Thyroid gland (tissue), 4 donors: Measurements from ENCODE around the gene MTREX. TPM values are rescaled to one million over a fixed set of nuclear protein-coding genes. Genes with fewer than 3 reads are reported as not detected.
"Not testable (repeated sequence)": the region's sequence is repeated elsewhere in the genome, so short reads cannot be mapped to it uniquely, and the experiment has no call there.

Experiments
- DNase-seq, 2 donors: peaks; one replicate each; pipeline ENCODE4 v3.0.0-alpha.2; 2019
- H3K27ac ChIP-seq, 3 donors: fragments of 200-600 bp; sonication (generic); 1 replicate in 2 of 3; 2 replicates in 1 of 3; pipeline ENCODE4 v1.5.1; 2016 to 2019; ENCODE audit warnings: mild to moderate bottlenecking in 1 of 3, moderate library complexity in 1 of 3
- H3K27me3 ChIP-seq: fragments of 200-600 bp; sonication (generic); one replicate; pipeline ENCODE4 v1.5.1; 2019
- H3K36me3 ChIP-seq, 2 donors: fragments of 200-600 bp; sonication (generic); one replicate each; pipeline ENCODE4 v1.5.1; 2016 to 2019
- H3K4me1 ChIP-seq, 2 donors: fragments of 200-600 bp; sonication (generic); one replicate each; pipeline ENCODE4 v1.5.1; 2017 to 2019
- H3K4me3 ChIP-seq, 3 donors: fragments of 200-600 bp; sonication (generic); replicated peaks in 1 of 3; 1 replicate in 2 of 3; 2 replicates in 1 of 3; pipeline ENCODE4 v1.5.1; 2016; ENCODE audit warnings: mild to moderate bottlenecking in 1 of 3
- H3K9me3 ChIP-seq: fragments of 200-600 bp; sonication (generic); one replicate; pipeline ENCODE4 v1.5.1; 2017
- CTCF ChIP-seq, 6 experiments: fragments of 200-600 bp in 3 of 6; fragments of 450-650 bp in 3 of 6; sonication (generic) in 3 of 6; IDR thresholded peaks; one replicate each; pipeline ENCODE4 v1.5.1; 2016 to 2019; ENCODE audit warnings: antibody characterized with exemption in 6 of 6, mild to moderate bottlenecking in 2 of 6, inconsistent platforms in 1 of 6, moderate library complexity in 1 of 6
- POLR2A ChIP-seq, 2 donors: fragments of 450-650 bp; IDR thresholded peaks; one replicate each; pipeline ENCODE4 v1.6.1; 2017; ENCODE audit warnings: antibody characterized with exemption in 2 of 2, mild to moderate bottlenecking in 2 of 2, moderate library complexity in 1 of 2
- WGBS, 2 donors: methylation state at CpG; one replicate each; pipeline ENCODE4 v1.1.5; 2017; 5-methylcytosine and 5-hydroxymethylcytosine counted together
- intact Hi-C: fragments of 100-400 bp; cut with DNase I; formaldehyde crosslinking; loops from one replicate; pipeline ENCODE4 v1.15.1; 2023
- total RNA-seq, 4 donors: library from RNA; depleted of rRNA; stranded (reverse); fragments of >200 nt; gene quantifications; one replicate each; pipeline ENCODE4 v1.2.3, GENCODE V29; 2016

The MTREX gene
- total RNA-seq, 4 donors from 2014 or later: 86.3 to 94.4 (median 92.6) TPM

- 83 to 85% methylated on average over 5 of the region's 5 CpGs for WGBS, 2 donors
- H3K4me1 ChIP-seq: peaks cover 9 to 17% of the 10 kb centered on the region in 2 donors
- intact Hi-C loops: no loop called here
- H3K27me3 ChIP-seq: no peaks in the 10 kb centered on the region
- H3K4me3 ChIP-seq: no peak overlapping the region
- DNase-seq: no peak
- H3K36me3 ChIP-seq: no peaks in the 10 kb centered on the region
- no peaks in the 10 kb centered on the region for H3K9me3 ChIP-seq
- H3K27ac ChIP-seq: no peak overlapping the region
- TF ChIP-seq CTCF (IDR thresholded peaks at IDR 0.05) (no peak), POLR2A (IDR thresholded peaks at IDR 0.05) (no peak)
These were observed 6.3 kb downstream of the MTREX start for GRCh38 chr5:55313870-55314617.

GRCh38 chr5:55316289-55316688, 8.5 kb downstream of the MTREX start:
- no peak overlapping the region for H3K27ac ChIP-seq
- 96 to 98% methylated on average over 2 of the region's 2 CpGs for WGBS, 2 donors
- H3K4me1 ChIP-seq: peaks cover 0 to 2% of the 10 kb centered on the region in 2 donors
- H3K4me3 ChIP-seq: no peak overlapping the region
- intact Hi-C loops: no loop called here
- TF ChIP-seq CTCF (IDR thresholded peaks at IDR 0.05): no peak
- TF ChIP-seq POLR2A (IDR thresholded peaks at IDR 0.05): no peak
- DNase-seq: no peak
- no peaks in the 10 kb centered on the region for H3K9me3 ChIP-seq
- no peaks in the 10 kb centered on the region for H3K27me3 ChIP-seq
- no peaks in the 10 kb centered on the region for H3K36me3 ChIP-seq

- DNase-seq: no peak
- Histone ChIP-seq H3K9me3 (no peaks in the 10 kb centered on the region), H3K27me3 (no peaks in the 10 kb centered on the region), H3K36me3 (no peaks in the 10 kb centered on the region), H3K27ac (no peak overlapping the region), H3K4me3 (no peak overlapping the region), H3K4me1 (no peaks in the 10 kb centered on the region)
- no peak for TF ChIP-seq POLR2A (IDR thresholded peaks at IDR 0.05)
- TF ChIP-seq CTCF (IDR thresholded peaks at IDR 0.05): no peak
- intact Hi-C loops: no loop called here
These were observed 9.0 kb downstream of the MTREX start for GRCh38 chr5:55316837-55317236.

- H3K27me3 ChIP-seq, H3K27ac ChIP-seq, H3K36me3 ChIP-seq, DNase-seq, intact Hi-C loops, H3K4me3 ChIP-seq, H3K9me3 ChIP-seq, H3K4me1 ChIP-seq: not testable (repeated sequence)
- WGBS, 2 donors: 96 to 97% methylated on average over 4 of the region's 4 CpGs
These were observed 10.4 kb downstream of the MTREX start for GRCh38 chr5:55318237-55318636.

- WGBS, 2 donors: 92 to 93% methylated on average over 1 of the region's 1 CpG
- H3K9me3 ChIP-seq: no peaks in the 10 kb centered on the region
- DNase-seq: no peak
- no peaks in the 10 kb centered on the region for H3K27me3 ChIP-seq
- intact Hi-C loops: no loop called here
- TF ChIP-seq POLR2A (IDR thresholded peaks at IDR 0.05) (no peak), CTCF (IDR thresholded peaks at IDR 0.05) (no peak)
- H3K4me1 ChIP-seq: no peaks in the 10 kb centered on the region
- H3K36me3 ChIP-seq: no peaks in the 10 kb centered on the region
- no peak overlapping the region for H3K27ac ChIP-seq
- no peak overlapping the region for H3K4me3 ChIP-seq
These were observed 11.7 kb downstream of the MTREX start for GRCh38 chr5:55319491-55319890.
